HG03460 (cell line): ENCODE measurements around the gene ZBTB4.

ENCODE experiments used
- ATAC-seq: cut with Tn5 transposase; IDR thresholded peaks from one replicate; pipeline ENCODE4 v1.9.1; 2021; ENCODE audit not compliant: unreplicated experiment

Gene ZBTB4

GRCh38 chr17:7425316-7425715 is 54.1 kb downstream of the ZBTB4 start, which contains the start of gene SPEM2:
Gene SPEM2 (plus strand): TSS chr17:7425616. CDS start chr17:7425689, 73 bp downstream.
- ATAC-seq = no peak

- no peak for ATAC-seq
Measured at GRCh38 chr17:7423679-7424078, 55.8 kb downstream of the ZBTB4 start.

- no peak for ATAC-seq
Measured at GRCh38 chr17:7421186-7421585, 58.2 kb downstream of the ZBTB4 start.

GRCh38 chr17:7419819-7420610 is 59.4 kb downstream of the ZBTB4 start, which contains the start of gene SPEM1:
Gene SPEM1 (plus strand): TSS chr17:7420324. CDS start chr17:7420385, 61 bp downstream.
- no peak for ATAC-seq

- no peak for ATAC-seq
Measured at GRCh38 chr17:7418472-7419152, 60.8 kb downstream of the ZBTB4 start.

- no peak for ATAC-seq
Measured at GRCh38 chr17:7417056-7417655, 62.3 kb downstream of the ZBTB4 start.

GRCh38 chr17:7416323-7416722 is 63.1 kb downstream of the ZBTB4 start:
- no peak for ATAC-seq

GRCh38 chr17:7415784-7416183 is 63.6 kb downstream of the ZBTB4 start:
- no peak for ATAC-seq

- ATAC-seq = no peak
Measured at GRCh38 chr17:7414837-7415236, 64.6 kb downstream of the ZBTB4 start.

- no peak for ATAC-seq
Measured at GRCh38 chr17:7413346-7413985, 66.0 kb downstream of the ZBTB4 start.

GRCh38 chr17:7411427-7411750 is 68.0 kb downstream of the ZBTB4 start:
- no peak for ATAC-seq

GRCh38 chr17:7410634-7411426 is 68.6 kb downstream of the ZBTB4 start:
- no peak for ATAC-seq

GRCh38 chr17:7409716-7410115 is 69.7 kb downstream of the ZBTB4 start:
- ATAC-seq = no peak
